ENCODE measurements around the gene CARD11.

- TF ChIP-seq CTCF (IDR thresholded peaks at IDR 0.05; ENCODE audit: insufficient read depth, low read length) (no peak), GABPA (IDR thresholded peaks at IDR 0.05; ENCODE audit: low read depth) (no peak)
Measured at GRCh38 chr7:2903682-2904162, 139.9 kb downstream of the CARD11 start.

Measured in HL-60 (cell line).